GM04503 (cell line): ENCODE data around the gene CHRNB4.

ENCODE experiments used
- DNase-seq: peaks from one replicate; pipeline ENCODE4 v3.0.0-alpha.2; 2012; ENCODE audit warnings: low read depth

CHRNB4 gene

DNA sequence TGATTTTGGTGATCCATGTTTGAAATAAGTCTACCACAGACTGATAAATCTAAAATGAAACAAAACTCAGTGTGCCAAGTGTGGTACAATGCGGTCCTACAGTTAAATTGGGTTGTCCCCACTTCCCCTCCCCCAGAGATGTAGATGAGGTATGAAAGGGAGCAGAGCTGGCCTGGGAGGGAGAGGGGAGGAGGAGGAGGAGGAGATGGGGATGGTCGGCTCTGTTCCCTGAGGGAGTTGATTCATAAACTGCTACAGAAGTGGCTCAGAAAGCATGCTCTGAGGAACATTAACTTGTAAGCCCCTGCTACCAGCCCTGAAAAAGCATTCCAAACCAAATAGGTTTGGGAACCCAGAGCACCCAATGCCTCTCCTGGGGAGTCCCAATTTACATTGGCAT lies 28.0 kb upstream of the CHRNB4 start:
- DNase-seq, result no peak

DNA sequence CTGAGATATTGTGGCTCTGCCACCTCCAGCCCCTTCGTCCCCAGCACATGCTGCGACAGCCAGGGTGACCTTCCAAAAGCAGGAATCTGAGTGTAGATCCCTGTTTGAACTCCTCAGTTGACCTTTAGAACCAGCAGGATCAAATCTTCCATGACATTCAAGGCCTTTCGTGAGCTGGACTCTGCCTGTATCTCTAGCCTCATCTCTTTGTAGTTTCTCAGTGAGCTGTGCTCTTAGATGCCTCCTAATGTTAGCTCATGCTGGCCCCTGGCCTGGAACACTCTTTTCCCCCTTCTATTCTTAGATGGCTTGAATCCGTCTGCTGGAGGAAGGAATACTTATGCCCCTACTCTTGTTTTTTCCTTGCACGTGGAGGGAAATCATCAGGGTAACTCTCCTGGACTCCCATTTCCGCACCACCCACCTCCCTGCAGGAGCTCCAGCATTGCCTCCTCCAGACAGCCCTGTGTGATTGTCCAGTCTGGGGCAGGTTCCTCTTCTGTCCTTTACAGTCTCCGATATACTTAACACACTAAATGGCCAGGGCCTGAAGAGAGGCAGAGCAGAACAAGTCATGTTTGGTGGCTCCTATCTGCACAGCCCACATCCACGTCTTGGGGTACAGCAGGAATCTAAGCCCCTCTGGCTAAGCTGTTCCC lies 26.7 kb upstream of the CHRNB4 start:
- DNase-seq, result no peak

DNA sequence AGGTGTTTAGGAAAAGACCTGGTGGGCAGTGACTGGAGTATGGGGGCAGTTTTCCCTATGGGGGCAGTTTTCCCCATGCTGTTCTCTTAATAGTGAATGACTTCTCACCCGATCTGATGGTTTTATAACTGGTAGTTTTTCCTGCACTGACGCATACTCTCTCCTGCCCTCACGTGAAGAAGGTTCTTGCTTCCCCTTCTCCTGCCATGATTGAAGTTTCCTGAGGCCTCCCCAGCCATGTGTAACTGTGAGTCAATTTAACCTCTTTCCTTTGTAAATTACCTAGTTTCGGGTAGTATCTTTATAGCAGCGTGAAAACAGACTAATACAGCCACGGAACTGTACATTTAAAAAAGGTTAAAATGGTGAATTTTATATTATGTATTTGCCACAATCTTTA lies 25.0 kb upstream of the CHRNB4 start:
- no peak for DNase-seq

DNA sequence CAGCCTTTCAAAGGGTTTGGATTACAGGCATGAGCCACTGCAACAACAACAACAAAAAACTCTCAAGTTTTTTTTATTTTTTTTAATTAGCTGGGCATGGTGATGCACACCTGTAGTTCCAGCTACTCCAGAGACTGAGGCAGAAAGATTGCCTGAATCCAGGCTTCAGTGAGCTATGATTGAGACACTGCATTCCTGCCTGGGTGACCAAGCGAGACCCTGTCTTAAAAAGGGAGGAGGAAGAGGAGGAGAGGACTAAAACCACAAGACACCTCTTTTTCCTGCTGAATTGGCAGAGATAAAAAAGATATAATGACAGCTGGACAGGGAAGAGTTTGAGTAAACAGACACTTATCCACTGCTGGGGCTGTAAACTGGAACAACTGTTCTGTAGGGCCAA lies 22.7 kb upstream of the CHRNB4 start:
- DNase-seq, result no peak

DNA sequence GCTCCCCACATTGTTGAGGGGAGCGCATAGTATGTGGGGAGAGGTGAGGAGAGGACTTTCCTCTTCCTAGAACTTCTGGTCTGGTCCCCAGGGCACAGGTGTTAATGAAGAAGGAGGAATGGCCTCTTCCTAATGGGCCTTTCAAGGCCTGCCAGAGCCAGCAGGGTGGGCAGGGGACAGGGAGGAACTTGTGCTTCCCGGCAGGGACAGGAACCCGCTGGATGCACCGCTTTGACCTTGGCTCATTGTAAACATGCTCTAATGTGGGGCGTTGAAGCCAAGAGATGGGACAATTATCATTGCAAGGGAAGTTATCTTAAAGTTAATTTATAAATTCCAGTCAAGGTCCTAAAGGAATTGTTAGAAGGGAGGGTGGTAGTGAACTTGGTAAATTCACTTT lies 21.0 kb upstream of the CHRNB4 start:
- DNase-seq, result no peak

DNA sequence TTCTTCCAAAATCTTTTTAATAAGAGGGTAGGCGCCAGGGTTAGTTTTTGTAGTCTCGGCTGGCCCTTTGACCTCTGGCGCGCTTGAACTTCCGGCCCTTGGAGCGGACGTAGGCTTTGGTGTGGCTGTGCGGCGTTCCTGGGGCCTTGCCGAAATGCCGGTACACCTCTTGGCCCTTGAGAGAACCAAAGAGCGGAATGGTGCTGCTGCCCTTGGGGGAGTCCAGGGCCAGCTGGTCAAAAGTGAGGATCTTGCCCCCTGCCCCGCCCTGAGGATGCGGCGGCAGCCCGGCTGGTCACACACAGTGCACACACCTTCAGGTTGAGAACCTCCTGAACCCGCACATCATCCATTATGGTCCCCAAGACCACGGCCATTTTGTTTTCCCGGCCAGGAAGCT lies 20.0 kb upstream of the CHRNB4 start:
- no peak for DNase-seq

DNA sequence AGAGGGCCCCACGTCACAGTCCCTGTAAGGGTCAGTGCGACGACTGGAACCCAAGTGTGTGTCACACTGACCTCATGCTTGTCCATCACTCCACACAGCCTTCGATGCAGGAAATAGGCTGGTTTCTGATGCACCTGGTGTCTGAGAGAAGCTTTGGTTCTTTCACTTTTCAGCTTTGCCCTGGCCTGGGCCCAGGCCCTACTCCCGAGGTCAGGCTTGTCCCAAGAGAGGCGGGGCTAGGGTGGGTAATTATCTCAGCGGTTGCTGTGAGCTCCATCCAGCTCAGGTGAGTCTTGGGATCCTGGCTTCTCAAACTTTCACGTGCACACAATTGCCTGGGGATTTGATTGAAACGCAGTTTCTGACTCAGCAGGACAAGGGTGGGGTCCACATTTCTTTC lies 19.6 kb upstream of the CHRNB4 start:
- no peak for DNase-seq

DNA sequence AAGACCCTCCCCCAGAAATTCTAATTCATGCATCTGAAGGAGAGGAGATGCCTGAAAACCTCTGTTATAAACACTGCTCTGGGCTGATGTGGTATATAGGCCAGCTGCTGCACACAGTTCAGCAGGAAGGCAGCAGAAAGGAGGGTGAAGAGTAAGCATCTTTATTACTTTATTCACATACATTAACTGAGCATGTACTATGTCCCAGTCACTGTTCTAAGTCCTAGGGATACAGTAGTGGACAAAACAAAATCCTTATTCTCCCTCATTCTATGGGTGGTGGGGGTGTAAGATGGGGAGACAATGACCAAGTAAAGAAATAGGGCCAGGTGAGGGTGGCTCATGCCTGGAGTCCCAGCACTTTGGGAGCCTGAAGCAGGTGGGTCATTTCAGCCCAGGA lies 17.8 kb upstream of the CHRNB4 start:
- no peak for DNase-seq

DNA sequence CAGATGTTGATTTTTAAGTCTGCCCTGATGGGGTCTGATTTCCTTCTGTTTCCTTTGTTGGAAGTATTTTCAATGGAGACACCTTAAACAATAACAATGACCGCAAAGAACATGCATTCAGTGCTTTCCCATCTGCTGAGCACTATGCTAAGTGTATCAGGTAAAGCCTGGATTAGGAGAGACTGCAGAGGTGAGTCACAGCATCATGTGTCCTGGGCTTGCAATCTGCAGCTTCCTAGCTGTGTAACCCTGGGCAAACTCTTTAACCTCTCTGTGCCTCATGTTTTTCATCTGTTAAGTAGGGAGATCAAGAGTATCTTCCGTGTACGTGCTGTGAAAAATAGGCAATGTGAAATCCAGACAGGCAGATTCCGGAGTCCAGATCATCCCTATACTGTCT lies 13.3 kb upstream of the CHRNB4 start:
- DNase-seq, result no peak

DNA sequence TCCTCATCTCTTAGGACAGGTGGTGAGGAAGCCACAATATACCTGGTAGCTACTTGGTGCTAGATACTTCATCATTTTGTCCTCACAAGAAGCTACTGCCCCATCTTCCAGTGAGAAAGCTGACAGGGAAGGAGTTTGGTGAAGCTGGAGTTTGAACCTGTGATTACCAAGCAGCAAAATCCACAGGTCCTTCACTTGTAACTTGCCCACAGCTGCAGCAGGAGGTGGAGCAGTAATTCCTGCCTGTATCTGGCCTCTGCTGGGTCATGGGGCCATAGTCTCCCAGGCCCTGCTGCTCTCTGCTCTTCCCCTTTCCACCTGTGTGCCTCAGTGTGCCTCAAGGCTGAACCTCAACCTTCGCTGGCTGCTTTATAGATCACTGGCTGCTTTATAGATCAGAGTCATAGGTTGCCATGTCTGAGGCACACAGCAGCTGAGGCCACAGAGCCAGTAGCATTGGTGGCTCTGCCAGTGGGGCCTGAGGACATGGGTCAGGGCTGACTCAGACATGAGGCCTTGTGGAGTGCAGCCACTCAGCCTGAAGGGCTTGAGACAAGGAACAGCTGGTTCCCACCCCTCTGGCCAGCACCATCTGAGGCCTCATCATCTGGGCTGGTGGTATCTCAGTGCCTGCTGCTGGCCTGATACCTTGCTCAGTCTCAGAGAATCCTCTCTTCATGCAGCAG lies 11.1 kb upstream of the CHRNB4 start:
- DNase-seq, result no peak

DNA sequence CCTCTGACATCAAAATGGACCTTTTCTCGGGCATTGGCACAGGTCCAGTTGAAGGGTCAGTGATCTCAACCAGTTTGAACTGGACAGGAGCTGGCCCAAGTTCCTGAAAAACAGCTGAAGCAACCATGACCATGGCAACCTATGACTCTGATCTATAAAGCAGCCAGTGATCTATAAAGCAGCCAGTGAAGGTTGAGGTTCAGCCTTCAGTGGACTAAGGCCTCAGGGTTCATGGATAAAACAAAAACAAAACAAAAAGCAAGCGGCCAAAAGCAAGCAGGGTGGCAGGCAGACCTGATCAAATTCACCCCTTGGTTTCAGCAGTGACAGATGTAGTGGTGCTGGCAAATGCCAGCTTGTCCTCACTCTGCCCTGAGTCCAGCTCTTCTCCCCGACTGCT lies 10.0 kb upstream of the CHRNB4 start:
- no peak for DNase-seq

DNA sequence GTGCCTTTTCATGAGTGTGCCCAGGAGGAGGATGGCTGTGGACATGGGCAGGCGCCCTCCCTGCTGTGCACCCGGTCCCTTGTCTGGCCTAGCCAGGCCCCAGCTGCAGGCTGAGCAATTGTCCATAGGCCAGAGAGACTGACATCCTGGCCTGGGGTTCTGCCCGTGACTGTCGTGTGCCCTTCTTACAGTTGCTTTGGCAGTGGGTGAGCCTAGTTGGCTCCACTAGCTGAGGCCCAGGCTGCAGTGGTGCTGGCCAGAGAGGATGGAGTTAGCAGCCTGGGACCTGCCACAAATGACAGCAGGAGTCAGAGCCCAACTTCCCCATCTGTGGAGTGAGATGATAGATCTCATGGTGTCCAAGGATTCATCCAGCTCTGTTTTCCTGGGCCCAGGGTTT lies 9.0 kb upstream of the CHRNB4 start:
- DNase-seq, result no peak

DNA sequence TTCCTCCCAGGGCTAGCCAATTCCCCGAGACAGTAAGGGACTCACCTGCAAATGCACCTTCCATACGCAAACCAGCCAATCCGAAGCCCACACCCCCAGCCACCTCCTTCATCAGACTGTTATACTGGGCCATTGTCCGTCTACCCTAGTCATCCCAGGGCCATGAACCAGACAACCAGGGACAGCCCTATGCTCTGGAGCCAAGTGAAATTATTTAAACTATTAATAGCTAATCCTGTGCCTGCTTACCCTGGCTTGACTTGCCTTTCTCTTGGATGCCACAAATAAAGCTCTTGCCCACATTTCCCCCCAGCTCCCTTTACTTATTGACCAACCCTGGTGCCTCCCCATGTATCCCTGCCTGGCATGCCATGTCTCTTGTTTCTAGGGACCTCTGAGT lies 4.0 kb upstream of the CHRNB4 start:
- DNase-seq, result no peak

DNA sequence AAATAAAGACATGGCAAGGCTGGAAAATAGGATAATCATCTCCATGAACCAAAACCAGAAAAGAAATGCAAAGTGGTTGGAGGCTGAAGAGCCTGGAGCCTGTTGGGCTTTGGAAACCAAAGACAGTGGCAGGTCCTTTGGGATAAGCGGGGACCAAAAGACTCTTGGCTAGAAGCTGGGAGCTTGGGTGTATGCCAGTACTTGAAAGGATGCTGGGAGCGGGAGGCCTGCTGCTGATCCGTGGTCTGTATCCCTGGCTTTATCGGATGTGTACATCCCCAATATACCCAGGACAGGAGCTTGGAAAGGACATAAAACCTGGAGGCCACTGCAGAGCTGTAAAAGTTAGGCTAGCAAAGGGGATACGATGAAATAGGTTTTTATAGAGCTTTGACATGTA lies 1.3 kb upstream of the CHRNB4 start:
- no peak for DNase-seq

DNA sequence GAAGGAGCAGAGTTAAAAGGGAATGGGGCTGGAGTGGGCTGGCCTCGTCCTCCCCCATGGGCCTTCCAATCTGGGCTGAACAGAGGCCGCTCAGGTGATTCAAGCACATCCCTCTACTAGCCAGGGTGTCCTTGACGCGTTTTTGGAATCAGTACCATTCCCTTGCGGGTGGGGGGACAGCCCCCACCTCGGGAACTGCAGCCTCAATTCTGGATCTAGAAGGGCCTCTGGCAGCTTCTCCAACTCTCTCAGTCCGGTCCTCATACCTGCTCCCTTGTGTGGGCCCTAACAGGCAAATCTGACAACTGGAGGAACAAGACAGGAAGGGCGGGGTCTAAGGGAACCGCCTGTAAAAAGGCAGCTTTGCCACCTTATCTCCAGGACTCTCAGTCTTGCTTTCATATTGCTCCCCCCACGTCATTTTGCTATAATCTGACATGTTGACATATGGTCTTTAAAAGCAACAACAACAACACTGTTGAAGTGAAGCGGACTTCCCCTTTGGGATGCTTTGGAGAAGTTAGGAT lies 802 bp upstream of the CHRNB4 start:
- DNase-seq, result no peak

DNA sequence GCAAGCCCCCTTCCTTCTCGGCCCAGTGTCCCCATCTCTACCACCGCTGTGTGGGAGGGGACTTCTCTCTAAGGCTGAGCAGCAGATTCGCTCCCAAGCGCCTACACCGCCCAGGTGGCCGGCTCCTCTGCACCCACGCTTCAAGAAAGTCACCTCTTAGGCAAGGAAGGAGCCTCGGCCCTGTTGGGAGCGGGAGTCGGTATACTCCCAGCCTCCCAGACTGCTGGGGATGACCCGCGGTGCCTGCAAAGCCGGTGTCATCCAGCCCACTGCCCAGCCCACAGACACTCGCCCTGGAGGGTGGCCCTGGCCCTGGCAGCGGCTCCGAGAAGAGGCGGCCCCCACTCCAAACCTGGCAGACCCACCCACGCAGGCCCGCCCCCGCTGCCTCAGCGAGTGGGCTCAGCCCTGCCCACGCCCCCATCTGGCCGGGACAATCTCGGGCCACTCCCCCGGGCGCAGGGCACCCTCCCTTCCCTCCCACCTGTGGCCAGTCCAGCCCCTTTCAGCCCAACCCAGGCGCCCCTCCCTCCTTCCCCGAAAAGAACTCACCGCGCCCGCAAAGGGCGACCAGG lies 396 bp downstream of the CHRNB4 start:
- no peak for DNase-seq

DNA sequence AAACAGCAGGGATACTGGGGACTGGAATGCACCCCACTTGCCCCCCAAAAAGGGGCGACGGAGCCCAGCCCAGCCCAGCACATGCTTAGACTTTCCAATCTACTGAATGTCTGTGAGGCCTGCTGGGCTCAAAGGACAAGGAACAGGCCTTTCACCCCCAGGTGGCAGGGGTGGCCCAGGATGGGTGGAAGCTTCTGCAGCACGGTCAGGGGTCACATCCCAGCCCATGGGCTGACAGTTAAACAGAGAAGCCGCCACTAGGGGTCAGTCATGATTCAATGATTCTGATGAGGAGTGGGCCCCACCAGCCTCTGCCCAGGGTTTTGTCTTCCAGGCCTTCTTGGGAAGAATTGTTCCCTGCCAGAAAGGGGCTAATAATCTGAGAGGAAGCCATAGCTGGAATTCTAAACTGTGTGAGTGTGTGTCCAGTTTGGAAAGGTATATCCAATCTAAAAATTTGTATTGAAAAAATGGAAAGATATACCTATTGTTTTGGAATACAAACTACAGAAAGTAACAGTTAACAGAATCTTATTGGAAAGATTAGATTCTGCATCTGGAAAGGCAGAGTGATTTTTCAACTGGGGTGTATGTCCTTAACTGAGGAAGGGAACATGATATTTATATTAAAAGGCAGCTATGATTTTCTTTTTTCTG lies 2.2 kb downstream of the CHRNB4 start:
- DNase-seq, result no peak

DNA sequence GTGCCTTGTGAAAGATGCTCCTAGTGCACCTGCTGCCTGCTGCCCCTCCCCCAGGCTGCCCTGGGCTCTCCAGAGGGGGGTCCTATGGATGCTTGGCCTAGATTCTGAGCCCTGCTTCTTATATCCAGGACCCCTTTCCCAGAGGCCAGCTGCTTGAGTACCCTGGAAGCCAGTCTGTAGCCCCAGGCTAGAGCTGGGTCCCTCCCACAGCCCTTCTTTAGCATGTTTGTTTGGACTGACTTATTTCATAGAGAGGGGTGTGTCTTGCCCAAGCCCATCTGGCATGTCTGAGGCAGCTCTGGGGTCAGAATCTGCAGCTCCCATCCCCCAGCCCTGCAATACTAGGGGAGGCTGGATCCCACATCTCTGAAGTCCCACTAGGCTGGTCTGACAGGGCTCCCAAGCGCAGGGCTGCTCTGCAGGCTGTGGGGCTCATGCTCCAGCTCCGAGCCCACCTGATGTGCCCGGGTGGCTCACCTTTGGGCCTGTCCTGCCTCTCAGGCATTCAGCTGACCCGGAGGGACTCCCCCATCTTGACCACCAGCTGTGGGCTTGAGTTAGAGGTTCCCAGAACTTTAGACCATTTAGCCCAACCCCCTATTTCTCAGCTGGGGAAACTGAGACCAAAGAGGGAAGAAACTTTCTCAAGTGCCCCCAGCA lies 3.1 kb downstream of the CHRNB4 start:
- no peak for DNase-seq

DNA sequence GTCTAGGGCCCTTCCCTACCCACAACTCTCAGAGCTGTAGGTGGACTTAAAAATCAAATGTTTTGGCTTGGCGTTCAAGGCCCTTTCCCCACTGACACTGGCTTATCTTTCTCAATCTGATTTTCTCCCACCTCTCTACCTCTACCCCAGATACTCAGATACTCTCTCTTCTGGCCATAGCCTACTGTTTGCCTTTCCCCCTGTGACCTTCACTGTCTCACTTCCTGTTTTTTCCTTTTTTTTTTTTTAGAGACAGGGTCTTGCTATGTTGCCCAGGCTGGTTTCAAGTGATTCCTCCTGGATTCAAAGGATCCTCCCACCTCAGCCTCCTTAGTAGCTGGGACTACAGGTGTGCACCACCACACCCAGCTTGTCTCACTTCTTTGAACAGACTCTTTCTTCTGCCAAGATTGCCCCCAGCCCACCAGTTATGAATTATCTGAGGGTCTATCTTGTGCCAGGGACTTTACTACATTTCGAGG lies 4.6 kb downstream of the CHRNB4 start:
- no peak for DNase-seq

DNA sequence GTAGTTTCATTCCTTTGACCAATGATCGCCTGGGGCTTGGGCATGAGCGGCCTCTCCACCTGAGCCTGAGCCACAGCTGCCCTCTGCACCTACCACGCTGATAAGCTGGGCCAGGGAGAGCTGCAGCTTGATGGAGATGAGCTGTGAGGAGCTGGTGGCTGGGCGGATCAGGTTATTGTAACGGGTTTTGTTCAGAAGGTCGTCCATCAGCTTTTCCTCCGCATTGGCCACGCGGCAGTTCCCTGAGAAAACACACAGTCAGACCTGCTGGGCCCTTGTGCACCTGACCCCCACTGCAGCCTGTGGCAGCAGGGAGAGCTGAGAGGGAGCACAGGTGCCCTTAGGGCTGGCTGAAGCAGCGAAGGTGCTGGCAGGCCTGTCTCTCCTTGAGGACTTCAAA lies 5.7 kb downstream of the CHRNB4 start:
- no peak for DNase-seq

DNA sequence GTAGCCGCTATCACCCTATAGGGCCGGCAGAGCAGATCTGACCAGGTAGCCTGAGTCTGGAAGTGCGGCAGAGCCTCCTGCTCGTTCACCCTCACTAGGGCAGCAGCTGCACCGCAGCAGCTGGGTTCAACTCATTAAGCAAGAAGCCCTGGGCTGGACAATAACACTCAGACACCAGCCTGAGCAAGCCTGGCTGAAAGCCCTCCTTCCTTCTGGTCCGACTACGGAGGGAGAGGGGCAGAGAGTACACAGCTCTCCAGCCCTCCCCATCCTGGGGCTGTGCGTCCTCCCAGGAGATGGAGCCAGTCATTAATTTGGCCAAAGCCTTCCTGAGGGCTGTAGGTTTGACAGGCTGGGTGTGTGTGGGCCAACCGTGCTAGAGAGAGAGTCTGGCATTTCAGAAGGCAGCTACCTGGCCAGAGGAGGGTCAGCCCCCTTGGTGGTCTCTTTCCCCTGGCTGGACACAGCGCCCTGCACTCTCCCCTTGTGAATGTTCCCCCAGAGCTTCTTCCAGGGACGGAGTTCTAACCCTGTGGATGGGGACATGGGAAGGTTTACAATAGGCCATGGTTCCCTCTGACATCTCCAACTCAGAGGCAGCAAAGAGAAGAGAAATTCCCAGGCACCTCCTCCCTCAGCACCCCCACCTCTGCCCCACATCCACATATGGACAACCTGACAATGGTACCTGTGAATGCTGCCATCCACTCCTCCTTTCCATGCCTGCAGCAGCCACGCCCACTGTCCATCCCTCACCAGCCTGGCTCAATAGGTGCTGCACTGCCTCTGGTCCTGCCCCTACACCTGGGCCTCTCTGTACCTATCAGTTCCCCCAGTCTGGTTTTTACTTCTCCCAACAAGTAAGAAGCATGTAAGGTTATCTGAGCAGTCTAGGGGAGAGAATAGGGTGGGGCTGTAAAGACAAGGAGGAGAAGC lies 6.5 kb downstream of the CHRNB4 start:
- DNase-seq, result no peak
